GM12878 (cell line): ENCODE data around the gene ATP2B1. TPM values are rescaled to one million over a fixed set of nuclear protein-coding genes. Genes with fewer than 3 reads are reported as not detected.

ENCODE experiments used
- ATAC-seq: fragments of 200-7000 bp; cut with Tn5 transposase; 3 replicates; pipeline ENCODE4 v1.9.1; 2020; ENCODE audit warnings: mild to moderate bottlenecking, moderate library complexity
- BruUV-seq: library from RNA; stranded (reverse); fragments of 400-500 nt; replicated peaks from 2 replicates; lab custom pipeline; 2021; lab: Mats Ljungman, UMichigan
- CTCF ChIA-PET: fragments of 300-600 bp; sonication (Branson Sonifier 250); formaldehyde crosslinking; extraction: SDS; loops from one replicate; lab custom pipeline; 2021; ENCODE audit warnings: inconsistent platforms; lab: Yijun Ruan, JAX
- POLR2A ChIA-PET: fragments of 350-600 bp; formaldehyde crosslinking; extraction: SDS; loops from one replicate; lab custom pipeline; 2021; ENCODE audit warnings: inconsistent platforms; lab: Charles Lee
- RAD21 ChIA-PET: fragments of 300-600 bp; sonication (Branson Sonifier 250); formaldehyde crosslinking; loops from one replicate; lab custom pipeline; 2023; ENCODE audit warnings: antibody characterized with exemption; ENCODE audit not compliant: unreplicated experiment; lab: Charles Lee
- SMC1A ChIA-PET: fragments of 300-600 bp; sonication (Branson Sonifier 250); formaldehyde crosslinking; loops from one replicate; lab custom pipeline; 2023; ENCODE audit not compliant: unreplicated experiment, uncharacterized antibody; lab: Charles Lee
- DNase-seq: peaks from one replicate; pipeline ENCODE4 v3.0.0-alpha.2; 2011; ENCODE audit warnings: low read depth, low spot score
- FAIRE-seq: peaks from 3 replicates; lab custom pipeline; 2011; peaks lifted over from hg19 to GRCh38; lab: Jason Lieb, UNC
- H2AFZ ChIP-seq: 2 replicates; pipeline ENCODE4 v1.6.0; 2011; ENCODE audit warnings: low read depth, low read length, control low read depth; ENCODE audit not compliant: control insufficient read depth
- H3K27ac ChIP-seq: 2 replicates; pipeline ENCODE4 v1.5.1; 2011; ENCODE audit warnings: control low read depth; ENCODE audit not compliant: control insufficient read depth, insufficient read depth
- H3K27me3 ChIP-seq, 2 experiments: replicated peaks in 1 of 2; 2 replicates each; pipeline versions ENCODE4 v1.6.0 to v1.6.1; 2011; ENCODE audit warnings: low read length in 1 of 2; ENCODE audit not compliant: control insufficient read depth in 2 of 2, insufficient read depth in 2 of 2
- H3K36me3 ChIP-seq, 2 experiments: 2 replicates each; pipeline ENCODE4 v1.5.1; 2011; ENCODE audit warnings: low read length in 1 of 2; ENCODE audit not compliant: control insufficient read depth in 2 of 2, insufficient read depth in 2 of 2
- H3K4me1 ChIP-seq: 2 replicates; pipeline ENCODE4 v1.6.1; 2011; ENCODE audit warnings: mild to moderate bottlenecking, low read length, moderate library complexity, mixed read lengths; ENCODE audit not compliant: control insufficient read depth, insufficient read depth
- H3K4me2 ChIP-seq: 2 replicates; pipeline ENCODE4 v1.6.0; 2011; ENCODE audit warnings: control low read depth; ENCODE audit not compliant: control insufficient read depth, insufficient read depth
- H3K4me3 ChIP-seq: fragments of 200-600 bp; sonication (generic); 2 replicates; pipeline ENCODE4 v1.5.1; 2016
- H3K79me2 ChIP-seq: 2 replicates; pipeline ENCODE4 v1.6.0; 2011; ENCODE audit warnings: low read length; ENCODE audit not compliant: control insufficient read depth, insufficient read depth
- H3K9ac ChIP-seq: 2 replicates; pipeline ENCODE4 v1.8.0; 2011; ENCODE audit warnings: low read length, control low read depth, mixed read lengths; ENCODE audit not compliant: control insufficient read depth, insufficient read depth
- H3K9me3 ChIP-seq: replicated peaks from 3 replicates; pipeline ENCODE4 v1.5.1; 2011; ENCODE audit warnings: mild to moderate bottlenecking, low read length; ENCODE audit not compliant: control insufficient read depth, insufficient read depth
- H4K20me1 ChIP-seq: 2 replicates; pipeline ENCODE4 v1.6.0; 2011; ENCODE audit not compliant: control insufficient read depth, insufficient read depth
- BCL3 ChIP-seq: IDR thresholded peaks from 2 replicates; pipeline ENCODE4 v1.6.1; 2011; ENCODE audit warnings: borderline replicate concordance, low read depth, mild to moderate bottlenecking, moderate library complexity, low read length; ENCODE audit not compliant: insufficient read depth, poor library complexity, severe bottlenecking
- CHD1 ChIP-seq: IDR thresholded peaks from 2 replicates; pipeline ENCODE4 v1.6.1; 2012; ENCODE audit warnings: low read depth, low read length, improper control_type of control experiment
- HDAC2 ChIP-seq: fragments of 200-600 bp; sonication (generic); IDR thresholded peaks from 2 replicates; pipeline ENCODE4 v1.6.1; 2017
- KAT2A ChIP-seq: conservative IDR thresholded peaks from 2 replicates; pipeline ENCODE4 v1.6.1; 2011; ENCODE audit warnings: low read depth, low read length; ENCODE audit not compliant: control insufficient read depth
- MLLT1 ChIP-seq: fragments of 450-650 bp; IDR thresholded peaks from 2 replicates; pipeline ENCODE4 v1.6.1; 2016; ENCODE audit warnings: mild to moderate bottlenecking
- NR2F1 ChIP-seq: fragments of 450-650 bp; conservative IDR thresholded peaks from 2 replicates; pipeline ENCODE4 v1.6.1; 2017; ENCODE audit warnings: mild to moderate bottlenecking
- PAX5 ChIP-seq: IDR thresholded peaks from 2 replicates; pipeline ENCODE4 v1.6.1; 2011; ENCODE audit warnings: low read depth, low read length, borderline replicate concordance
- POLR2AphosphoS2 ChIP-seq: IDR thresholded peaks from 2 replicates; pipeline ENCODE4 v1.6.1; 2011; ENCODE audit warnings: low read depth, mild to moderate bottlenecking, low read length, improper control_type of control experiment, moderate library complexity
- SIN3A ChIP-seq: IDR thresholded peaks from 2 replicates; pipeline ENCODE4 v1.6.1; 2012; ENCODE audit warnings: low read depth, low read length, improper control_type of control experiment
- SP1 ChIP-seq: IDR thresholded peaks from one replicate; pipeline ENCODE4 v1.6.1; 2011; ENCODE audit warnings: low read depth, low read length
- USF1 ChIP-seq: IDR thresholded peaks from 2 replicates; pipeline ENCODE4 v1.6.1; 2011; ENCODE audit warnings: borderline replicate concordance, low read depth, mild to moderate bottlenecking, moderate library complexity, mixed read lengths, low read length; ENCODE audit not compliant: insufficient read depth; ENCODE audit errors: extremely low read length
- ZBTB11 ChIP-seq: fragments of 450-650 bp; formaldehyde crosslinking; IDR thresholded peaks from 2 replicates; pipeline ENCODE4 v1.5.0; 2022; ENCODE audit warnings: mild to moderate bottlenecking, missing genetic modification characterization
- ZBTB4 ChIP-seq: fragments of 450-650 bp; formaldehyde crosslinking; IDR thresholded peaks from 2 replicates; pipeline ENCODE4 v1.4.0; 2022; ENCODE audit warnings: mild to moderate bottlenecking, moderate library complexity
- WGBS: methylation state at CpG from one replicate; pipeline ENCODE4 v1.1.6; 2016; ENCODE audit warnings: low lambda C conversion rate; ENCODE audit not compliant: insufficient replicate concordance, insufficient coverage; ENCODE audit errors: missing lambda C conversion rate; 5-methylcytosine and 5-hydroxymethylcytosine counted together
- in situ Hi-C: fragments of 300-500 bp; cut with MboI; formaldehyde crosslinking; loops from 9 replicates; pipeline ENCODE4 v1.14.3; 2018; ENCODE audit warnings: mixed read lengths
- intact Hi-C: fragments of 100-400 bp; cut with micrococcal nuclease; formaldehyde crosslinking; loops from one replicate; pipeline ENCODE4 v1.14.2; 2022; ENCODE audit not compliant: unreplicated experiment
- polyA plus RNA-seq, 11 experiments: library from polyadenylated mRNA; depleted of rRNA in 4 of 11; unstranded in 6 of 11; stranded (reverse) in 5 of 11; fragments of >200 nt; fragmentation: Nextera tagmentation in 4 of 11; fragmentation: Illumina TruSeq in 1 of 11; extraction: Ambion mirVana in 4 of 11; extraction: Trizol in 1 of 11; gene quantifications; 1 replicate in 1 of 11; 2 replicates in 10 of 11; pipeline versions ENCODE4 v1.2.1 to v1.2.3, GENCODE V29; 2011 to 2016; ENCODE audit warnings: inconsistent platforms in 2 of 11, missing spikeins in 2 of 11, low read depth in 1 of 11
- total RNA-seq, 4 experiments: library from RNA; depleted of rRNA in 3 of 4; stranded (reverse); fragments of >200 nt in 3 of 4; fragmentation: Illumina TruSeq in 1 of 4; extraction: Trizol in 1 of 4; gene quantifications; 2 replicates each; pipeline versions ENCODE4 v1.2.1 to v1.2.3, GENCODE V29; 2013 to 2021

ATP2B1 gene
- total and polyA plus RNA-seq, 10 of the 15 experiments (the other 5 are each of a cell fraction or from before 2014, with no cell fraction given): 15.9 to 67.8 (median 48.5) TPM

- Histone ChIP-seq H4K20me1 (no peaks in the 10 kb centered on the region), H3K9ac (no peak overlapping the region), H3K36me3 (no peaks in the 10 kb centered on the region), H3K4me3 (no peak overlapping the region), H3K79me2 (no peaks in the 10 kb centered on the region), H2AFZ (no peak overlapping the region), H3K4me1 (no peaks in the 10 kb centered on the region), H3K9me3 (no peaks in the 10 kb centered on the region), H3K27me3 (no peaks in the 10 kb centered on the region), H3K4me2 (no peak overlapping the region), H3K27ac (no peak overlapping the region)
- ChIA-PET POLR2A (no interaction called here), CTCF (interaction anchor here (0.6 to 2.0 kb wide), 8 partner anchors 11 to 564 kb away, joined by 3 to 6 read pairs (median 4); partner anchors contain the start of gene GALNT4), RAD21 (interaction anchor here (0.6 to 1.7 kb wide), 5 partner anchors 67 to 571 kb away, joined by 3 to 6 read pairs (median 4); no protein-coding TSS in a partner anchor), SMC1A (interaction anchor here (0.8 to 8.1 kb wide), 9 partner anchors 9 to 567 kb away, joined by 3 to 93 read pairs (median 4); no protein-coding TSS in a partner anchor)
- intact Hi-C loops (no loop called here), in situ Hi-C loops (no loop called here)
- 74% methylated on average over 4 of the region's 4 CpGs for WGBS
- no peak for DNase-seq
- no peak for FAIRE-seq
- no TSS peak for BruUV-seq
- ATAC-seq: no peak
- TF ChIP-seq BCL3: no peak
- TF ChIP-seq HDAC2: no peak
- TF ChIP-seq KAT2A: no peak
- no peak for TF ChIP-seq ZBTB4
- no peak for TF ChIP-seq NR2F1
- no peak for TF ChIP-seq POLR2AphosphoS2
- TF ChIP-seq PAX5: no peak
- no peak for TF ChIP-seq CHD1
- TF ChIP-seq SP1: no peak
- no peak for TF ChIP-seq ZBTB11 (CRISPR knock-in tag)
- no peak for TF ChIP-seq SIN3A
- no peak for TF ChIP-seq MLLT1
- TF ChIP-seq USF1: no peak
Observed at GRCh38 chr12:89538897-89539296, 169.7 kb downstream of the ATP2B1 start.
